PFSK-1 (cell line): Measurements from ENCODE around the gene AFF2.

Source experiments
- FOXP2 ChIP-seq: optimal IDR thresholded peaks from 2 replicates; pipeline ENCODE3; 2011; ENCODE audit warnings: borderline replicate concordance, control low read depth, inconsistent platforms; ENCODE audit not compliant: insufficient read depth; ENCODE audit errors: extremely low read length, extremely low read depth
- POLR2AphosphoS5 ChIP-seq: IDR thresholded peaks from 2 replicates; pipeline ENCODE4 v1.6.1; 2012; ENCODE audit warnings: low read depth, mild to moderate bottlenecking, control low read depth, low read length, moderate library complexity
- REST ChIP-seq, 2 experiments: IDR thresholded peaks; 2 replicates each; pipeline versions ENCODE4 v1.6.1 to v1.8.0; 2011 to 2012; ENCODE audit warnings: low read depth in 2 of 2, low read length in 2 of 2, control low read depth in 1 of 2, inconsistent platforms in 1 of 2, mild to moderate bottlenecking in 1 of 2, moderate library complexity in 1 of 2; ENCODE audit not compliant: insufficient read depth in 1 of 2
- SIN3A ChIP-seq: IDR thresholded peaks from 2 replicates; pipeline ENCODE4 v1.6.1; 2012; ENCODE audit warnings: mild to moderate bottlenecking, low read length, moderate library complexity, borderline replicate concordance; ENCODE audit not compliant: insufficient read depth
- TAF1 ChIP-seq: IDR thresholded peaks from 2 replicates; pipeline ENCODE4 v1.6.1; 2012; ENCODE audit warnings: low read length, control low read depth, borderline replicate concordance; ENCODE audit not compliant: insufficient read depth

The AFF2 gene

GRCh38 chrX:148771440-148771839 lies 271.0 kb downstream of the AFF2 start:
- TF ChIP-seq SIN3A, result no peak
- no peak for TF ChIP-seq FOXP2
- TF ChIP-seq POLR2AphosphoS5, result no peak
- no peak for TF ChIP-seq REST (IDR thresholded peaks at IDR 0.05; ENCODE audit: insufficient read depth in 1 of 2, low read depth in 2 of 2, low read length in 2 of 2)
- no peak for TF ChIP-seq TAF1

- no peak for TF ChIP-seq TAF1
- TF ChIP-seq SIN3A, result no peak
- TF ChIP-seq REST (IDR thresholded peaks at IDR 0.05; ENCODE audit: insufficient read depth in 1 of 2, low read depth in 2 of 2, low read length in 2 of 2), result no peak
- TF ChIP-seq FOXP2, result no peak
- TF ChIP-seq POLR2AphosphoS5, result no peak
Measured at GRCh38 chrX:148774276-148774675, 273.9 kb downstream of the AFF2 start.

GRCh38 chrX:148784137-148784536 lies 283.7 kb downstream of the AFF2 start:
- TF ChIP-seq TAF1 (no peak), POLR2AphosphoS5 (no peak), SIN3A (no peak), FOXP2 (no peak), REST (IDR thresholded peaks at IDR 0.05; ENCODE audit: insufficient read depth in 1 of 2, low read depth in 2 of 2, low read length in 2 of 2) (no peak)

GRCh38 chrX:148784856-148785255 lies 284.4 kb downstream of the AFF2 start:
- no peak for TF ChIP-seq SIN3A
- TF ChIP-seq POLR2AphosphoS5, result no peak
- TF ChIP-seq FOXP2, result no peak
- no peak for TF ChIP-seq TAF1
- no peak for TF ChIP-seq REST (IDR thresholded peaks at IDR 0.05; ENCODE audit: insufficient read depth in 1 of 2, low read depth in 2 of 2, low read length in 2 of 2)

- TF ChIP-seq FOXP2, result no peak
- no peak for TF ChIP-seq SIN3A
- no peak for TF ChIP-seq POLR2AphosphoS5
- TF ChIP-seq REST (IDR thresholded peaks at IDR 0.05; ENCODE audit: insufficient read depth in 1 of 2, low read depth in 2 of 2, low read length in 2 of 2), result no peak
- TF ChIP-seq TAF1, result no peak
Measured at GRCh38 chrX:148785256-148785655, 284.8 kb downstream of the AFF2 start.
